Suprapubic skin (tissue), 4 donors: Measurements from ENCODE around the gene CSGALNACT2. TPM values are rescaled to one million over a fixed set of nuclear protein-coding genes. Genes with fewer than 3 reads are reported as not detected.
A peak's percentile ranks its signal among the peaks of the same experiment; 100 is the strongest.

Source experiments
- DNase-seq, 2 donors: peaks; one replicate each; pipeline ENCODE4 v3.0.0-alpha.2; 2019; ENCODE audit warnings: low spot score in 2 of 2
- H3K27ac ChIP-seq: fragments of 200-600 bp; sonication (generic); one replicate; pipeline ENCODE4 v1.5.1; 2019
- H3K27me3 ChIP-seq: fragments of 200-600 bp; sonication (generic); one replicate; pipeline ENCODE4 v1.5.1; 2019
- H3K36me3 ChIP-seq: fragments of 200-600 bp; sonication (generic); one replicate; pipeline ENCODE4 v1.5.1; 2019
- H3K4me1 ChIP-seq: fragments of 200-600 bp; sonication (generic); one replicate; pipeline ENCODE4 v1.5.1; 2019
- H3K4me3 ChIP-seq: fragments of 200-600 bp; sonication (generic); one replicate; pipeline ENCODE4 v1.5.1; 2019; ENCODE audit warnings: mild to moderate bottlenecking
- H3K9me3 ChIP-seq: fragments of 200-600 bp; sonication (generic); one replicate; pipeline ENCODE4 v1.5.1; 2019
- CTCF ChIP-seq, 2 donors: fragments of 200-600 bp in 1 of 2; fragments of 450-650 bp in 1 of 2; sonication (generic) in 1 of 2; IDR thresholded peaks; one replicate each; pipeline ENCODE4 v1.5.1; 2016 to 2019; ENCODE audit warnings: antibody characterized with exemption in 2 of 2, mild to moderate bottlenecking in 1 of 2, moderate library complexity in 1 of 2
- EP300 ChIP-seq: sonication (generic); formaldehyde crosslinking; IDR thresholded peaks from one replicate; pipeline ENCODE4 v1.6.1; 2017; ENCODE audit warnings: antibody characterized with exemption
- POLR2A ChIP-seq, 2 donors: fragments of 450-650 bp; IDR thresholded peaks; one replicate each; pipeline ENCODE4 v1.6.1; 2017; ENCODE audit warnings: antibody characterized with exemption in 2 of 2, mild to moderate bottlenecking in 2 of 2, moderate library complexity in 2 of 2
- POLR2AphosphoS5 ChIP-seq, 3 donors: sonication (generic); formaldehyde crosslinking; IDR thresholded peaks; one replicate each; pipeline ENCODE4 v1.6.1; 2017; ENCODE audit warnings: antibody characterized with exemption in 3 of 3
- WGBS: methylation state at CpG from one replicate; pipeline ENCODE4 v1.1.5; 2018; 5-methylcytosine and 5-hydroxymethylcytosine counted together
- total RNA-seq, 4 donors: library from RNA; depleted of rRNA; stranded (reverse); fragments of >200 nt; gene quantifications; one replicate each; pipeline ENCODE4 v1.1.0, GENCODE V29; 2016

The CSGALNACT2 gene
- total RNA-seq, result 10 to 100 TPM; 10.1 to 15.5 (median 13.9) TPM

GRCh38 chr10:43138021-43138756 lies at the start of gene CSGALNACT2:
Gene CSGALNACT2, plus strand, starts transcription at chr10:43138445. Its CDS starts 16,705 bp downstream, at chr10:43155150.
- no peaks in the 10 kb centered on the region for H3K27me3 ChIP-seq
- peak; percentile 85 for DNase-seq
- peak within 1 kb of the TSS; percentile 76 for H3K4me3 ChIP-seq
- no peaks in the 10 kb centered on the region for H3K9me3 ChIP-seq
- peak; percentile 52 to 91 for TF ChIP-seq POLR2A (IDR thresholded peaks at IDR 0.05)
- no peak for TF ChIP-seq POLR2AphosphoS5 (IDR thresholded peaks at IDR 0.05)
- peak within 1 kb of the TSS; percentile 91 for H3K27ac ChIP-seq
- H3K36me3 ChIP-seq, result no peaks in the 10 kb centered on the region
- WGBS, result 0% methylated on average over 32 of the region's 93 CpGs
- H3K4me1 ChIP-seq, result peaks cover 36% of the 10 kb centered on the region

- Histone ChIP-seq H3K27ac (no peak overlapping the region), H3K9me3 (no peaks in the 10 kb centered on the region), H3K4me1 (no peaks in the 10 kb centered on the region), H3K4me3 (no peak overlapping the region), H3K36me3 (no peaks in the 10 kb centered on the region), H3K27me3 (no peaks in the 10 kb centered on the region)
- TF ChIP-seq CTCF (IDR thresholded peaks at IDR 0.05) (no peak), POLR2AphosphoS5 (IDR thresholded peaks at IDR 0.05) (no peak), POLR2A (IDR thresholded peaks at IDR 0.05) (no peak), EP300 (no peak)
- no peak for DNase-seq
- no CpG with 5 or more reads among the region's 10 CpGs for WGBS
These were observed 48.7 kb upstream of the CSGALNACT2 start for GRCh38 chr10:43089519-43089918.

- H3K9me3 ChIP-seq, result no peaks in the 10 kb centered on the region
- H3K36me3 ChIP-seq, result no peaks in the 10 kb centered on the region
- H3K4me3 ChIP-seq, result no peak overlapping the region
- H3K27me3 ChIP-seq, result no peaks in the 10 kb centered on the region
- no peak overlapping the region for H3K27ac ChIP-seq
- DNase-seq, result no peak
- TF ChIP-seq POLR2A (IDR thresholded peaks at IDR 0.05) (no peak), EP300 (no peak), POLR2AphosphoS5 (IDR thresholded peaks at IDR 0.05) (no peak), CTCF (IDR thresholded peaks at IDR 0.05) (no peak)
- H3K4me1 ChIP-seq, result no peaks in the 10 kb centered on the region
- WGBS, result 83% methylated on average over 4 of the region's 8 CpGs
These were observed 48.1 kb upstream of the CSGALNACT2 start for GRCh38 chr10:43090188-43090587.

GRCh38 chr10:43090664-43091063 lies 47.6 kb upstream of the CSGALNACT2 start:
- Histone ChIP-seq H3K9me3 (no peaks in the 10 kb centered on the region), H3K4me3 (no peak overlapping the region), H3K27ac (no peak overlapping the region), H3K36me3 (no peaks in the 10 kb centered on the region), H3K4me1 (no peaks in the 10 kb centered on the region), H3K27me3 (no peaks in the 10 kb centered on the region)
- no peak for TF ChIP-seq EP300
- no peak for TF ChIP-seq CTCF (IDR thresholded peaks at IDR 0.05)
- no peak for TF ChIP-seq POLR2AphosphoS5 (IDR thresholded peaks at IDR 0.05)
- no peak for TF ChIP-seq POLR2A (IDR thresholded peaks at IDR 0.05)
- DNase-seq, result no peak
- 88% methylated on average over 8 of the region's 10 CpGs for WGBS

GRCh38 chr10:43091846-43092245 lies 46.4 kb upstream of the CSGALNACT2 start:
- no peak overlapping the region for H3K4me3 ChIP-seq
- TF ChIP-seq CTCF (IDR thresholded peaks at IDR 0.05) (no peak), POLR2A (IDR thresholded peaks at IDR 0.05) (no peak), POLR2AphosphoS5 (IDR thresholded peaks at IDR 0.05) (no peak), EP300 (no peak)
- H3K27ac ChIP-seq, result no peak overlapping the region
- WGBS, result 70% methylated on average over 3 of the region's 3 CpGs
- no peaks in the 10 kb centered on the region for H3K27me3 ChIP-seq
- no peaks in the 10 kb centered on the region for H3K4me1 ChIP-seq
- no peak for DNase-seq
- H3K9me3 ChIP-seq, result no peaks in the 10 kb centered on the region
- no peaks in the 10 kb centered on the region for H3K36me3 ChIP-seq
